Bronchial epithelial cell (primary cell): ENCODE data around the gene PIK3R6. TPM values are rescaled to one million over a fixed set of nuclear protein-coding genes. Genes with fewer than 3 reads are reported as not detected.

ENCODE experiments used
- DNase-seq: peaks from one replicate; pipeline ENCODE4 v3.0.0-alpha.2; 2010; ENCODE audit warnings: low read depth
- FAIRE-seq: peaks from 2 replicates; lab custom pipeline; 2011; peaks lifted over from hg19 to GRCh38; lab: Jason Lieb, UNC
- H3K27me3 ChIP-seq: 2 replicates; pipeline ENCODE4 v1.5.1; 2011; ENCODE audit warnings: low read length; ENCODE audit not compliant: control insufficient read depth, insufficient read depth
- H3K36me3 ChIP-seq: 2 replicates; pipeline ENCODE4 v1.5.1; 2011; ENCODE audit warnings: low read length; ENCODE audit not compliant: control insufficient read depth, insufficient read depth
- H3K4me3 ChIP-seq: 2 replicates; pipeline ENCODE4 v1.5.1; 2011; ENCODE audit warnings: mild to moderate bottlenecking, low read depth, low read length, control low read depth
- CTCF ChIP-seq: IDR thresholded peaks from 2 replicates; pipeline ENCODE4 v1.5.1; 2011; ENCODE audit warnings: mild to moderate bottlenecking, moderate library complexity, low read length, control low read depth, inconsistent platforms; ENCODE audit not compliant: insufficient read depth, severe bottlenecking
- total RNA-seq: library from RNA; depleted of rRNA; stranded (reverse); fragments of >200 nt; gene quantifications from 2 replicates; pipeline ENCODE4 v1.2.1, GENCODE V29; 2014

PIK3R6 gene
- total RNA-seq, 1 donor from 2014 or later, result not detected

GRCh38 chr17:8839410-8839935, 28.0 kb downstream of the PIK3R6 start:
- no peak overlapping the region for H3K4me3 ChIP-seq
- DNase-seq, result no peak
- no peaks in the 10 kb centered on the region for H3K36me3 ChIP-seq
- no peak for FAIRE-seq
- H3K27me3 ChIP-seq, result no peaks in the 10 kb centered on the region
- TF ChIP-seq CTCF, result no peak

DNA sequence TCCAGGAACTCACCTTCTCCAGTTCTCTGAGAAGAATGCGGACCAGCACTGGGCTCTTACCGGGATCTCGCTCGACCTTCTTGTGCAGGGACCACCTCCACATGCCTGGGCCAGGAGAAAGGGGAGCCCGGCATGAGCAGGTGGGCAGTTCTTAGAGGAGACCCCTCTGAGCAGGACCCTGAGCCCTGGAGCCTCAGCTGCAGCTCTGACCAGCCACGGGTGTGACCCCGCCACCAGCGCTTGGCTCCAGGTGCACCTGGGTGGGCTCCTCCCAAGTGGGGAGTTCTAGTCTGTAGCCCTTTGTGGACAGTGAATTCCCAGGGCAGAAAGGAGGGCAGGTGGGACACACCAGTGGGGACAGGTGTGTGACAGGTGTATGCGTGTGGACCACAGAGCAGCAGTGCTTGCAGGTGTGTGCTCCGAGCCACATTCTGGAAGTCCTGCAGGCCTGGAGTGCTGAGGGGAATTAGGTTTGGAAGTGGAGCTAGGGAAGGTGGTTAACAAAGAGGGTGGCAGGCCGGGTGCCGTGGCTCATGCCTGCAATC, 28.9 kb downstream of the PIK3R6 start:
- H3K4me3 ChIP-seq, result no peak overlapping the region
- TF ChIP-seq CTCF, result no peak
- no peaks in the 10 kb centered on the region for H3K27me3 ChIP-seq
- DNase-seq (no peak), FAIRE-seq (no peak)
- H3K36me3 ChIP-seq, result no peaks in the 10 kb centered on the region

DNA sequence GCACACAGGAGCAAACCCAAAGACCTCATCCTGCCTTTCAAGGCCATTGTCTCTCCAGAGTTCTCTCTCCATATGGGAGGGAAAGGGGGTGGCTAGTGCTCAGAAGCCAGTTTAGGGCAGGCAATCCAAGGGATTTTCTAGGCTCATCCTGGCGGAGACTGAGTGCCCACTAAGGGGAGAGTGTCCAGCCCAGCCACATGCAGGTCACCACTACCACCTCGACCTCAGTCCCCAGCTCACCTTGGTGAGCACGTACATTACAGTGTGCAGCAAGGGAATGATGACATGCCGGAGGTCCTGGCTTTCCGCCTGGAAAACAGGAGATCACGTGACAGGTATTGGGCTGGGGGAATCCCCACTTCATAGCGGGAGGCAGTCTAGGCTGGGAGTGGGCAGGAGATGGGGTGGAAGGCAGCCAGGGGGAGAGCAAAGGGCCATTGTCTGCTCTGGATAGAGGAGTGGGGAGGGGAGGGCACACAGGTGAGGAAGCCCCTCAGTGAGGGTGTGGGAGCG, 29.9 kb downstream of the PIK3R6 start:
- DNase-seq (peak; percentile 9), FAIRE-seq (peak; percentile 7)
- no peak for TF ChIP-seq CTCF

DNA sequence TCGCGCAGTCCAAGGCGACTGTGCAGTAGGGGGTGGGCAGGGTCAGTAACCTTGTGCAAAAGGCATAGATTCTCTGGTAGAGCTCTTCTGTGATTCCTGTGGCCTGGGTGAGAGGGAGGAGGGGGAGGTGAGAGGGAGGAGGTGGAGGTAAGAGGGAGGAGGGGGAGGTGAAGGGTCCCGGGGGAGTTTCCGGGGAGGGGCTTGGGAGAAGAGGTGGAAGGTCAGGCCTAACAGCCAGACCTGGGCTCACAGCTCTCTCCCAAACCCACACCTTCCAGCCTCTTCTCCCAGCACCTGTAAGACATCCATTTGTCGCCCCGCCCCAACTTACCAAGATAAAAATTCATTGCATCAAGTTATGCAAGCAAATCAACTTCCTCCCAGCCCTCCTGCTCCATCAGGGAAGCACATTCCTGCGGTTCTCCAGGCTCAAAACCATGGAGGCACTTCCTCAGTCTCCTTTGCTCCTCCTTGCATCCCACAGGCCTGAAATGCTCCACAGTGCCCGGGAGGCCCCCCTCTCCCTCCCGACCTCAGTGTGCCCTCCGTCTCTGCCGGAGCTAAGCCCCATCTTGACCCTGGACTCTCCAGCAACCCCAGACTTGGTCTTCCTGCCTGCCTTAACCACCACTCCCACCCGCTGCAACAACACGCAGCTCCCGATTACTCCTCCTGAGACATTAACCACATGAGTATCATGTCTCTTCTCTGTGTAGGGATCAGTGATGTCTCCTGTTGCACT, 30.5 kb downstream of the PIK3R6 start:
- Histone ChIP-seq H3K4me3 (no peak overlapping the region), H3K27me3 (no peaks in the 10 kb centered on the region), H3K36me3 (no peaks in the 10 kb centered on the region)
- TF ChIP-seq CTCF, result no peak
- no peak for DNase-seq
- no peak for FAIRE-seq

More for the DNA sequence above, 29.9 kb downstream of the PIK3R6 start:
- no peaks in the 10 kb centered on the region for H3K27me3 ChIP-seq
- no peak overlapping the region for H3K4me3 ChIP-seq
- no peaks in the 10 kb centered on the region for H3K36me3 ChIP-seq

- no peak for DNase-seq
- TF ChIP-seq CTCF, result no peak
- H3K4me3 ChIP-seq, result no peak overlapping the region
- no peak for FAIRE-seq
- H3K36me3 ChIP-seq, result no peaks in the 10 kb centered on the region
- no peaks in the 10 kb centered on the region for H3K27me3 ChIP-seq
Measured at GRCh38 chr17:8835631-8836364, 31.7 kb downstream of the PIK3R6 start.
